GM04503 (cell line): ENCODE measurements around the gene CNTNAP1.
"Not testable (repeated sequence)": the region's sequence is repeated elsewhere in the genome, so short reads cannot be mapped to it uniquely, and the experiment has no call there.

ENCODE experiments used
- DNase-seq: peaks from one replicate; pipeline ENCODE4 v3.0.0-alpha.2; 2012; ENCODE audit warnings: low read depth

The CNTNAP1 gene

GRCh38 chr17:42742916-42743315, 60.6 kb downstream of the CNTNAP1 start:
- not testable (repeated sequence) for DNase-seq

- DNase-seq: no peak
These were observed 61.4 kb downstream of the CNTNAP1 start for GRCh38 chr17:42743595-42744282.

DNA sequence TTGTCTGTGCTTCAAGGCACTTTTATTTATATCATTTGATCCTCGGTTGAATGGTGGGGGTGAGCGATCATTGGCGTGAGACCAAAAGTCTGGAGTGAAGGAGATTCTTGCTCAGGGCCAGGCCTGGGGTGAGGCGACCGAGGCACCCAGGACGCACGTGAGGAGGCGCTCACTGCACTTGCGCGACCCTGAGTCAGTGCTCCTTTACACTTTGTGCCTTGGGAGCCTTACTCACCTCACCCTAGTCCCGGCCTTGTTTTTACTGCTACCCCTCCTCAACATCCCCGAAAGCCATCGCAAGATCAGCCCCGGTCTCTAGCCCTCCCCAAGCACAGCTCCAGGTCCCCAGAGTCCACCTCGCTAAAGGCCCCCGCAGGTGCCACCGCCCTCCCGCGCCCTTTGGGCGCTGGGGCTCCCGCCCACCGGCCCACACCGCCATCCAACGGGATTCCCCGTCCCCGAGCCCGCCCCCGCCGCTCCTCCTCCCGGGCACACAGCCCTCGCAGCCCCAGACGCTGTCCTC, 62.0 kb downstream of the CNTNAP1 start:
- DNase-seq: peak; percentile 17

DNA sequence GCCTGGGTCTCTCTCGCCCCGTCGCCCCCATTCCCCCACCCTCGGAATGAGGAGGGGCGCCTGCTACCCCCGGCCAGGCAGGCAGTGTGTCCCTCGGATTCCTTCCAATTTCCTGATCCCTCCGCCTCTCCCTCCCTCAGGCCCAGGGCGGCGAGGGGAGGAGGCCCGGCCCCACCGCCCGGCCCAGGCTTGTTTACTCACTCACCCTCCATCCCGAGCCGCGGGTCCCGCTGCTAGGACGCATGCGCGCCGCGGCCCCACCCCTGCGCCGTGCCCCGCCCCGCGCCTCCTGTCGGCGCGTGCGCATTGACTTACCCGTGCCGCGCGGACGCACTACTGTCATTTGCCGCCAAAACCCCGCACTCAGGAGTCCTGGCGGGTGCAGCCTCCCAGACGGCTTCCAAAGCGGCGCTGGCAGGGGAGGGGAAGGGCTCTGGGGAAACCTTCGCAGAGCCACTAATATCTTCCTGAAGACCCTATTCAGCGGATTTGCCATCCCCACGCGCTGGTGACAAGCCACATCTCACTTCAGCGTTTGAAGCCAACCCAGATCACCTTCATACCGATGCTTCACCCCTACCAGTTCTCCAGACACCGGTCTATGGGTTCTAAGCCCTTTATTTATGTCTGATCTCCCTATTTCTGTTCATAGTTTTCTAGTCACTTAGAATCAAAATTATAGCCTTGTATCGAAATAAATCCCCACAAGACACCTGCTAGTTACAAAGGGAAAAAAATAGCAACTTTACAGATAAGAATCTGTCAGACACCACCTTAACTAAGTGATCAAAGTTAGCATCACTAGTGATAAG, 62.7 kb downstream of the CNTNAP1 start, which contains the start of gene EZH1:
Gene EZH1, minus strand, starts transcription at position 235 of the 812 bp plus-strand sequence. CDS start 16,099 bp downstream, outside the sequence.
- DNase-seq: peak; percentile 29

DNA sequence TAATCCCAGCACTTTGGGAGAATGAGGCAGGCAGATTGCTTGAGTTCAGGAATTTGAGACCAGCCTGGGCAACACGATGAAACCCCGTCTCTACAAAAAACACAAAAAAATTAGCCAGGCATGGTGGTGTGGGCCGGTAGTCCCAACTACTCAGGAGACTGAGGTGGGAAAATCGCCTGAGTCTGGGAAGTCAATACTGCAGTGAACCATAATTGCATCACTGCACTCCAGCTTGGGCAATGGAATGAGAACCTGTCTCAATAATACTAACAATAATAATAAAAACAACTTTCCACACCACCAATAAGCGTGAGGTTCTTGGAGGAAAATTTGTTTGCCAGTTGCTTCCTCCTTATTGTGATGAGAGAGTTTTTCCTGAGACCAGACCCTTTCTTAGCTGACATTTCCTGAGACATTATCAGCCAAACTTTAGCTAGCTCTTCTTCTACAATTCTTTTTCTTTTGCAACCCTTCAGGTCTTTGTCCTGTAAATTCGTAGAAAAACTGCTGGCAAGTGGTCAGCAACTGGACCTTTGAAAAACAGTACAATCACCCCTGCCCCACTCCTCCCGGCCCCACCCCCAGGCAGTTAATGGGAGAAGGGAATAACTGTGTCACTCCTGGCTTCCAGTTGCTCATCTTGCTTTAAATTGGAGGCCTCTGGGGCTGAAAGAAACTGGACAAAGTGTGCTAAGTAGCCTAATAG, 66.0 kb downstream of the CNTNAP1 start:
- DNase-seq: no peak

DNA sequence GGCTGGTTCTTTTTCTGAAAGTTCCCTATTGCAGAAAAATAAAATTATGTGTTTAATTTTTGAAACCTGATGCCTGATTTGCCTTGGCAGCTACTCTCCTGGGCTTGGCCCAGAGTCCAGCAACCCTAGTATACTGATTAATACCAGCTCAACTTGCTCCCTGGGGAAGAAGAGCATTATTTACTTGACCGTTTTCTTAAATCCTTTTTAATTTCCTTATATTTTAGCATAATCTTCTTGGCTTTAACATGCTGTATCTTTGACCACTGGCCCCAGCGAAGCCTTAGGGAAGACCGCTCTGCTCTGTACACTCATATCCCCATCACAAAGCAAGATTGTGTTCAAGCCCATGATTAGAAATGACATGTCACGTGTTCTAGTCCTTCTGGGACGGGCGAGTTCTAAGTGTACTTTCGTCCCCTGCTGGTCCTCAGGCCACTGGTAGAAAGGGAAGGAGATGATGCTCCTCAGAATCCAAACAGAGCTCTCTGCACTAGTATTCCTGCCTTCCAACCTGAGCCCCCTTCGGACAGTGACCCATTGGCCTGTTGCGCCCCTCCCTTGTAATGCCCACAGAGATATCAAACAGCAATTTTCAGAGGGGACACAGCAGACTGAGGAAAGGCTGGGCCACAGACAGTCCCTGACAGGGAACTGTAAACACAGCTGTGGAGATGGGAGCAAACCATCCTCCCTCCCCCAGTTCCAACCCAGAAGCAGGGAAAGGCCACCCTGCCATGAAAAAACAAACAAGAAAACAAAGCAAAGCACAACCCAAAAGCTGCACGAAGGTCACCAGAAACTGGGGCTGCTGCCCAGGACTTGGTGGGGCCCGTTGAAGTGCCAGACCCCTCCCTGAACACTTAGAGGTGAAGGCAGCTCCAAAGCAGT, 66.8 kb downstream of the CNTNAP1 start:
- DNase-seq: no peak
